ENCODE data around the gene PI4KA. TPM values are rescaled to one million over a fixed set of nuclear protein-coding genes. Genes with fewer than 3 reads are reported as not detected.

The PI4KA gene
- total RNA-seq, 4 donors from 2014 or later: 76.5 to 164 (median 115) TPM

- Histone ChIP-seq H3K27me3 (no peaks in the 10 kb centered on the region), H3K27ac (no peak overlapping the region), H3K9me3 (no peaks in the 10 kb centered on the region), H3K4me3 (no peak overlapping the region), H3K4me1 (no peaks in the 10 kb centered on the region), H3K36me3 (peaks cover 6 to 95% (median 26%) of the 10 kb centered on the region in 3 donors)
- TF ChIP-seq EP300 (IDR thresholded peaks at IDR 0.05): no peak
- WGBS, 2 donors: 78 to 85% methylated on average over 13 of the region's 13 CpGs
- no peak for DNase-seq (ENCODE audit: low spot score in 2 of 2)
Observed at GRCh38 chr22:20793748-20794649, 64.6 kb downstream of the PI4KA start.

DNA sequence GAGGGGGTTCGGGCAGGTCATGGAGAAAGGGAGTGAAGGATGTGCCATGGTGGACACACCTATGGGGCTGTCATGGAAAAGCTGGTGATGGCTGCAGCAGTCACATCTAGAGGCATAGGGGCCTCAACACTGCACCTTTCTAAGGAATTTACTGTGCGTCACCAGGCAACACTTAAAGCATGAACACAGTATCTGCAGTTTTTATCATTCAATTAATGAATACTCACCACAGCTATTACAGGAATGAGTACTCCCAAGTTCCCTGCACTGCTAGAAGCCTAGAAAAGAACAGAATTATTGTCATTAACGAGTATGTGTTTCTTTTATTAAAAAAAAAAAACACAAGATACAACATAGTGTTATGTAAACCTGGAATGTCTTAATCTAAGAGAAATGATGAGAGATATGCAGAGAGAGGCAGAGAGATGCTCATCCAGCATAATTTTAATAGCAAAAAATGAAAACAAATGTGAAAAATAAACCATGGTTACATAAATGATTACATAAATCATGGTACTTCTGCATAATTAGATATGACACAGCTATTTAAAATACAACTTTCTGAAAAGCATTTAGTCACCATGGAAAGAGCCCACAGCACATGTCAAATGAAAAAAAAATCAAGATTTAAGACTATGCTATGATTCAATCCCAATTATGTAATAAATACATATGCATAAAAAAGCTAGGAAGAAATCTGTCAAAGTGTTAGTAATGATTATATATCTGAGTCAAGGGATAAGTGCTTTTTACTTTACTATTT is 65.5 kb downstream of the PI4KA start:
- no peaks in the 10 kb centered on the region for H3K27me3 ChIP-seq
- H3K9me3 ChIP-seq: no peaks in the 10 kb centered on the region
- no peak overlapping the region for H3K4me3 ChIP-seq
- no peak overlapping the region for H3K27ac ChIP-seq
- TF ChIP-seq POLR2A (IDR thresholded peaks at IDR 0.05): no peak
- TF ChIP-seq EP300 (IDR thresholded peaks at IDR 0.05): no peak
- no peak for TF ChIP-seq CTCF (IDR thresholded peaks at IDR 0.05)
- DNase-seq (ENCODE audit: low spot score in 2 of 2): no peak
- WGBS, 2 donors: 75 to 81% methylated on average over 3 of the region's 3 CpGs
- no peaks in the 10 kb centered on the region for H3K4me1 ChIP-seq
- H3K36me3 ChIP-seq: peaks cover 6 to 95% (median 19%) of the 10 kb centered on the region in 3 donors

GRCh38 chr22:20792221-20792965 is 66.2 kb downstream of the PI4KA start:
- no peak overlapping the region for H3K27ac ChIP-seq
- TF ChIP-seq POLR2A (IDR thresholded peaks at IDR 0.05) (no peak), CTCF (IDR thresholded peaks at IDR 0.05) (no peak), EP300 (IDR thresholded peaks at IDR 0.05) (no peak)

GRCh38 chr22:20788627-20789344 is 69.8 kb downstream of the PI4KA start:
- H3K27me3 ChIP-seq: no peaks in the 10 kb centered on the region
- TF ChIP-seq EP300 (IDR thresholded peaks at IDR 0.05): no peak
- no peak for TF ChIP-seq CTCF (IDR thresholded peaks at IDR 0.05)
- TF ChIP-seq POLR2A (IDR thresholded peaks at IDR 0.05): no peak
- H3K36me3 ChIP-seq: peaks cover 0 to 84% (median 3%) of the 10 kb centered on the region in 3 donors
- H3K4me1 ChIP-seq: no peaks in the 10 kb centered on the region
- H3K4me3 ChIP-seq: no peak overlapping the region
- H3K9me3 ChIP-seq: no peaks in the 10 kb centered on the region
- no peak for DNase-seq (ENCODE audit: low spot score in 2 of 2)
- WGBS, 2 donors: 81 to 92% methylated on average over 5 of the region's 5 CpGs
- no peak overlapping the region for H3K27ac ChIP-seq

More at GRCh38 chr22:20792221-20792965, 66.2 kb downstream of the PI4KA start:
- Histone ChIP-seq H3K27me3 (no peaks in the 10 kb centered on the region), H3K36me3 (peaks cover 3 to 95% (median 12%) of the 10 kb centered on the region in 3 donors), H3K4me3 (no peak overlapping the region), H3K4me1 (no peaks in the 10 kb centered on the region), H3K9me3 (no peaks in the 10 kb centered on the region)
- 94% methylated on average over 12 of the region's 12 CpGs for WGBS, 2 donors
- DNase-seq (ENCODE audit: low spot score in 2 of 2): no peak

Measured in tibial nerve (tissue), 4 donors.